Mesodermal cell (in vitro differentiated cells): ENCODE data around the gene PFDN5.
"Not testable (repeated sequence)": the region's sequence is repeated elsewhere in the genome, so short reads cannot be mapped to it uniquely, and the experiment has no call there.

ENCODE experiments used
- H3K27ac ChIP-seq: 2 replicates; pipeline ENCODE4 v1.7.0; 2013; ENCODE audit warnings: mild to moderate bottlenecking, low read depth, low read length, moderate library complexity; ENCODE audit not compliant: severe bottlenecking
- H3K36me3 ChIP-seq: 2 replicates; pipeline ENCODE4 v1.7.1; 2013; ENCODE audit warnings: mild to moderate bottlenecking, low read length, moderate library complexity; ENCODE audit not compliant: control insufficient read depth, insufficient read depth
- H3K4me1 ChIP-seq: one replicate; pipeline ENCODE4 v1.7.1; 2013; ENCODE audit warnings: mild to moderate bottlenecking, low read length; ENCODE audit not compliant: insufficient read depth, control insufficient read depth, poor library complexity, severe bottlenecking
- H3K4me3 ChIP-seq: 2 replicates; pipeline ENCODE4 v1.7.0; 2013; ENCODE audit warnings: low read length, control low read depth, mild to moderate bottlenecking; ENCODE audit not compliant: insufficient read depth, poor library complexity, severe bottlenecking; ENCODE audit errors: extremely low read depth
- H3K9me3 ChIP-seq: 2 replicates; pipeline ENCODE4 v1.7.1; 2013; ENCODE audit warnings: mild to moderate bottlenecking, low read length, moderate library complexity; ENCODE audit not compliant: control insufficient read depth
- WGBS, 2 experiments: methylation state at CpG; one replicate each; pipeline ENCODE4 v1.1.5; 2013; ENCODE audit warnings: missing lambda C conversion rate in 2 of 2; ENCODE audit not compliant: insufficient coverage in 2 of 2; 5-methylcytosine and 5-hydroxymethylcytosine counted together

The PFDN5 gene

DNA sequence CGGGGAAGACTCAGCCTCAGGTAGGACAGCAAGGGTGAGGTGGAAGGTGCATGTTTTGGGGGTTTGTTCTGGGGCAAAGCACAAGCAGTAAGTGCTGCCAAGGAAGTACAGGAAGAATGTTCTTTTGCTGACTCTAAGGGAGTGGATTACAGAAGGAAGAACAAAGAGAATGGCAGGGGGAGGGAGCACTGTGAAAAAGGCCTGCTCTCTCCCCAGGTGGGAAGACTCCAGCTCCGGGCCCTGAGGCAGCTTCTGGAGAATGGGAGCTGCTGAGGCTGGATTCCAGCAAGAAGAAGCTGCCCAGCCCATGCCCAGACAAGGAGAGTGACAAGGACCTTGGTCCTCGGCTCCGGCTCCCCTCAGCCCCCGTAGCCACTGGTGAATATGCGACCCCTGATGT lies 7.0 kb upstream of the PFDN5 start:
- no peaks in the 10 kb centered on the region for H3K9me3 ChIP-seq
- no peak overlapping the region for H3K4me3 ChIP-seq
- peaks cover 87% of the 10 kb centered on the region for H3K36me3 ChIP-seq
- H3K4me1 ChIP-seq: no peaks in the 10 kb centered on the region
- H3K27ac ChIP-seq: no peak overlapping the region
- 78 to 90% methylated on average over 5 to 6 of the region's 6 CpGs for WGBS, 2 experiments

DNA sequence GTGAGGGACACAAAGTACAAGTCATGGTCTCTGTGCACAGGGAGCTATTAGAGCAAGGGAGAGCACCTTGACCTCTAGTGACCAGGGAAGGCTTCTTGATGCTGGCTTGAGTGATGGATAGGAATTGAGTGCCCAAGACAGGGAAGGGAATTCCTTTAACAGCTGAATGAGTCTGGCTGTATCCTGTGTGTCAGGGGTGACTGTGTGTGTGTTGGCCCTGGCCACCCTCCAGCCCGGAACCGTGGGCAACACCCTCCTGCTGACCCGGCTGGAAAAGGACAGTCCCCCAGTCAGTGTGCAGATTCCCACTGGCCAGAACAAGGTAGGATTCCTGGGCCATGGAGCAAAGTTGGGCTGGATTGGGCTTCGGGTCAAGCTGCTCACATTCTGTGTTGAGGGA lies 5.5 kb upstream of the PFDN5 start:
- 94 to 100% methylated on average over 2 to 4 of the region's 4 CpGs for WGBS, 2 experiments
- H3K36me3 ChIP-seq: peaks cover 83% of the 10 kb centered on the region
- no peaks in the 10 kb centered on the region for H3K9me3 ChIP-seq
- H3K4me3 ChIP-seq: no peak overlapping the region
- no peaks in the 10 kb centered on the region for H3K4me1 ChIP-seq
- no peak overlapping the region for H3K27ac ChIP-seq

DNA sequence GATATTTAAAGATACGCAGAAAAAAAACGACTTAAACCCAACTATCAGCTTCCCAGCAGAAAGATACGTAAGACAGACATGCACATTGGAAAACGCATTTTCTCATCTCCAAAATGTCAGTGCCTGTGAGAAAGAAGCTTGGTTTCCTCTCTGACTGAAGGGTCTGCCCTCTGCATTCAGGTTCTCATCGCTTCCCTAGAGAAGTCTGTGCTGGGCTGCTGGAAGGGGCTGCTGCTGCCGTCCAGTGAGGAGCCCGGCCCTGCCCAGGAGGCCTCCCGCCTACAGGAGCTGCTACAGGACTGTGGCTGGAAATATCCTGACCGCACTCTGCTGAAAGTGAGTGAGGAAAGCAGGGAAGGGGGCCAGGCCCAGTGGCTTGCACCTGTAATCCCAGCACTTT lies 4.7 kb upstream of the PFDN5 start:
- 92 to 97% methylated on average over 6 to 7 of the region's 9 CpGs for WGBS, 2 experiments
- Histone ChIP-seq H3K9me3 (no peaks in the 10 kb centered on the region), H3K4me3 (no peak overlapping the region), H3K27ac (no peak overlapping the region), H3K36me3 (peaks cover 76% of the 10 kb centered on the region), H3K4me1 (no peaks in the 10 kb centered on the region)

DNA sequence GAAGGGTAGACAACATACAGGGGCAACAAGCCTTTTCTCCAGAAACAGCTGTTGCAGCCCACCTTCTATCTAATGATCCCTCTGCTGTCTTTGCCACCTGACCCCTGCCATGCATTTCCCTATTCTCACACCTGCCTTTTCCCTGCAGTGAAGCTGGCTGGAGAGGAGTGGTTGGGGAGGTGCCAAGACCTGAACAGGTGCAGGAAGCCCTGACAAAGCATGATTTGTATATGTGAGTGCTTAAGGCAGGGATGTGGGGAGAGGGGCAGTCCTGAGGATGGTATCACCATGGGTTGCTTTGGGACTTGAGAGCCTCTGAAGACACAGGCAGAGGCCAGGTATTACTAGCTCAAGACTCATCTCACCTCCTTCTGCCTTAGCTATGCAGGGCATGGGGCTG lies 2.9 kb upstream of the PFDN5 start:
- peaks cover 74% of the 10 kb centered on the region for H3K36me3 ChIP-seq
- H3K4me1 ChIP-seq: peaks cover 7% of the 10 kb centered on the region
- H3K4me3 ChIP-seq: no peak overlapping the region

DNA sequence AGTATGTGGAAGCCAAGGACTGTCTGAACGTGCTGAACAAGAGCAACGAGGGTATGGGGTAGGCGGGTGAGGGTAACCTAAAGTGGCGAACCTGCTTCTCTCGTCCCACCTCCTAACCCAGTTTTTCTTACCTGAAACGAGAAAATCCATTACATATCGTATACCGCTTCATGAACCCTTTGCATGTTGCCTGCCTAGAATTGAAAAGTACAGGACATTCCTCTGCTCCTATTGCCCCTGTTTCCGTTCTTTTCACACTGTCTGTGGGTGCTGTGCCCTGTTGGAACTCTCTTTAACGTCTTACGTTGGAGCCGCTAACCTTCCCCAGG lies 513 bp downstream of the PFDN5 start:
- peak overlapping the region; percentile 80 for H3K27ac ChIP-seq
- peaks cover 32% of the 10 kb centered on the region for H3K4me1 ChIP-seq

More for the DNA sequence above, 2.9 kb upstream of the PFDN5 start:
- no peaks in the 10 kb centered on the region for H3K9me3 ChIP-seq
- no peak overlapping the region for H3K27ac ChIP-seq

DNA sequence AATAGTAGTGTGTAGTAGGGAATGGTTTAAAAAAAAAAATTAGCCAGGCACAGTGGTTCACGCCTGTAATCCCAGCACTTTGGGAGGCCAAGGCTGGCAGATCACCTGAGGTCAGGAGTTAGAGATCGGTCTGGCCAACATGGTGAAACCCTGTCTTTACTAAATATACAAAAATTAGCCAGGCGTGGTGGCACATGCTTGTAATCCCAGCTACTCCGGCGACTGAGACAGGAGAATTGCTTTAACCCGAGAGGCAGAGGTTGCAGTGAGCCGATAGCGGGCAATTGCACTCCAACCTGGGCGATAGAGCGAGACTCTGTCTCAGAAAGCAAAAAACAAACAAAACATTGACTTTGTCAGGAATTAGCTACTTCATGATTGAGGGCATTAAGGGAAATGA lies 1.8 kb downstream of the PFDN5 start:
- H3K36me3 ChIP-seq: peaks cover 66% of the 10 kb centered on the region
- H3K4me1 ChIP-seq: peaks cover 33% of the 10 kb centered on the region
- not testable (repeated sequence) for H3K4me3 ChIP-seq, H3K9me3 ChIP-seq, H3K27ac ChIP-seq
- 95 to 97% methylated on average over 10 of the region's 10 CpGs for WGBS, 2 experiments

More for the DNA sequence above, 513 bp downstream of the PFDN5 start:
- no peaks in the 10 kb centered on the region for H3K9me3 ChIP-seq
- WGBS, 2 experiments: 9 to 12% methylated on average over 8 to 9 of the region's 12 CpGs
- H3K36me3 ChIP-seq: peaks cover 64% of the 10 kb centered on the region
- peak overlapping the region; percentile 98 for H3K4me3 ChIP-seq

DNA sequence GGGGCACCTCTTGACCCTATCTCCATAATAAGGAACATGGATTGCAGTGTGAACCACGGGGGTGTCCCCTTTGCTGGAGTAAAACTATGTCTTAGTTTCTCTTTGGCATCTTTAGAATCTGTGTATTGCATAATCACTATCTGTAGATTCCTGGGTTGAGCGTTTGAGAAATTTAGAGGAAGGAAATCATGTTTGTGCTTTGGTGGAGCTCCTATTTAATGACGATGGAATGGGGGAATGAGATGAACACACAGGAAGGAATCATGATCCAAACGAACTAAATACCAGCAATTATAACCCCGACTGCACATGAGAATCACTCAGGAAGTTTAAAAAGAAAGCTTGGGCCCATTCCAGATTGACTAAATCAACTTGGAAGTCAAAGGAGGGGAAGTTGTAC lies 2.8 kb downstream of the PFDN5 start:
- H3K4me3 ChIP-seq: no peak overlapping the region
- WGBS, 2 experiments: 93 to 100% methylated on average over 2 of the region's 5 CpGs
- no peaks in the 10 kb centered on the region for H3K9me3 ChIP-seq
- H3K36me3 ChIP-seq: peaks cover 67% of the 10 kb centered on the region
- peak overlapping the region; percentile 97 for H3K27ac ChIP-seq
- H3K4me1 ChIP-seq: peaks cover 33% of the 10 kb centered on the region

DNA sequence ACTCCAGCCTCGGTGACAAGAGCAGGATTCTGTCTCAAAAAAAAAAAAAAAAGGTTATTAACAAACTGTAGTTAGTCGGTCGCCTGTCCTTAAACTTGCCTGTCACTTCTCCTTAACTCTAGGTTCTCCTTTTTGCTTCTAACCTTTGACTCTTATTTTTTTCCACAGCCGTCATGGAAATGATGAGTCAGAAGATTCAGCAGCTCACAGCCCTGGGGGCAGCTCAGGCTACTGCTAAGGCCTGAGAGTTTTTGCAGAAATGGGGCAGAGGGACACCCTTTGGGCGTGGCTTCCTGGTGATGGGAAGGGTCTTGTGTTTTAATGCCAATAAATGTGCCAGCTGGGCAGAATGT lies 3.7 kb downstream of the PFDN5 start:
- Histone ChIP-seq H3K27ac (peak overlapping the region; percentile 97), H3K4me3 (peak overlapping the region; percentile 76), H3K9me3 (no peaks in the 10 kb centered on the region), H3K36me3 (peaks cover 65% of the 10 kb centered on the region), H3K4me1 (peaks cover 33% of the 10 kb centered on the region)
- 84 to 97% methylated on average over 3 to 4 of the region's 5 CpGs for WGBS, 2 experiments

DNA sequence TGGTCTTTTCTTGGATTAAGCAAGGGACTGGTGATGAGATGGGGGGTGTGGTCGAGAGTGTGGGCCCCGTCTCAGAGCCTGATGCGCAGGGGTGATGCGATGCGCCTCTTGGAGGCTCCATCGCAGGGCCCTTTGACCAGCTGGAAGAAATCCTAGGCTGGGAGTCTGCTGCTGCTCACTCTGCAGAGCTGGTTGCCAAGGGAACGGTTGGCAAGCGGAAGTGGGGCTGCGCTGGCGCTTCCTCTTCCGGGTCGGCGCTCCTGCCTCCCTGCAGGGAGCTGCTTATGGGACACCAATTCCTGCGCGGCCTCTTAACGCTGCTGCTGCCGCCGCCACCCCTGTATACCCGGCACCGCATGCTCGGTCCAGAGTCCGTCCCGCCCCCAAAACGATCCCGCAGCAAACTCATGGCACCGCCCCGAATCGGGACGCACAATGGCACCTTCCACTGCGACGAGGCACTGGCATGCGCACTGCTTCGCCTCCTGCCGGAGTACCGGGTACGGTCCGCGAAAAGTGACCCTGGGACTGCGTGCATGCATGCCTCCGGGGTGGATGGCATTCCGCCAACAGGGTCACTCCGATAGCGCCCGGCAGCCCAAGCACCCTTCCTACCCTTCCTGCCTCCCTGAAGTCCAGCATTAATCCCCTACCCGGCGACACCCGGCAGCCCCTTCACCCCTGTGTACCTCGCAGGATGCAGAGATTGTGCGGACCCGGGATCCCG lies 4.3 kb downstream of the PFDN5 start, which contains the start of gene MYG1:
MYG1 (plus strand) TSS at position 242 of the 727 bp plus-strand sequence; CDS start at position 285, 43 bp downstream.
- H3K36me3 ChIP-seq: peaks cover 61% of the 10 kb centered on the region

DNA sequence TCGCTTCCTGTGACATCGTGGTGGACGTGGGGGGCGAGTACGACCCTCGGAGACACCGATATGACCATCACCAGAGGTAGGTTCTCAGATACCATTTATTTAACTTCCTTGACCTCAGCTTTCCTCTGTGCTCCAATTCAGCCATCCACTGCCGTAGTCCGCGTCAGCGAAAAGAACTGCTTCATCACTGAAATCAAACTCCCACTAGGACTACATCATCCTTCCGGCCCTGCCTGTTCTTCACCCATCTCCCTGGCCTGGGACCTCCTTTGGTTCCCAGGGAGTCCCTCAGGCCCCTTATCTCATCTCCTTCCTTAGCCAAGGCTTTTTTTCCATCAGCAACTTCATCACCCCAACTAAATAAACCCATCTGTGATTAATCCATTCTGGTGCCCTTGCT lies 4.8 kb downstream of the PFDN5 start:
- H3K9me3 ChIP-seq: no peaks in the 10 kb centered on the region
- peak overlapping the region; percentile 76 for H3K4me3 ChIP-seq
- WGBS, 2 experiments: 7 to 11% methylated on average over 6 to 12 of the region's 12 CpGs
- H3K27ac ChIP-seq: peak overlapping the region; percentile 97
- peaks cover 61% of the 10 kb centered on the region for H3K36me3 ChIP-seq
- peaks cover 33% of the 10 kb centered on the region for H3K4me1 ChIP-seq

More for the DNA sequence above, 4.3 kb downstream of the PFDN5 start, which contains the start of gene MYG1:
- Histone ChIP-seq H3K4me1 (peaks cover 33% of the 10 kb centered on the region), H3K27ac (peak within 1 kb of the TSS; percentile 97), H3K4me3 (peak within 1 kb of the TSS; percentile 76), H3K9me3 (no peaks in the 10 kb centered on the region)
- whole genome bisulfite sequencing, 2 experiments: 1 to 4% methylated on average over 28 to 41 of the region's 51 CpGs

DNA sequence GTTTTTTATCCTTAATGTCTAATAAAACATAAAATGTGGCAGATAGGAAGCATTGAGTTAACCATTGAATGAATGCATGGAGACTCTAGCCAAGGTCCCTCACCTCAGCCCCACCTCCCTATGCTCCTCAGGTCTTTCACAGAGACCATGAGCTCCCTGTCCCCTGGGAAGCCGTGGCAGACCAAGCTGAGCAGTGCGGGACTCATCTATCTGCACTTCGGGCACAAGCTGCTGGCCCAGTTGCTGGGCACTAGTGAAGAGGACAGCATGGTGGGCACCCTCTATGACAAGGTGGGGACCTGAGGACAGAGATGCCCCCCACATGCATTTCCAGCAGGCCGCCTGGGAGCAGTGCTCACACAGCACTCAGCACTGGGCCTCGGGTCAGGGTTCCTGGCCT lies 7.6 kb downstream of the PFDN5 start:
- H3K36me3 ChIP-seq: peaks cover 73% of the 10 kb centered on the region
- no peak overlapping the region for H3K27ac ChIP-seq
- H3K4me3 ChIP-seq: no peak overlapping the region
- peaks cover 23% of the 10 kb centered on the region for H3K4me1 ChIP-seq
- H3K9me3 ChIP-seq: no peaks in the 10 kb centered on the region
- 96 to 100% methylated on average over 1 to 5 of the region's 5 CpGs for WGBS, 2 experiments
